Lung microvascular endothelial cell (primary cell): ENCODE results near the gene IWS1. TPM values are rescaled to one million over a fixed set of nuclear protein-coding genes. Genes with fewer than 3 reads are reported as not detected.
"Not testable (repeated sequence)": the region's sequence is repeated elsewhere in the genome, so short reads cannot be mapped to it uniquely, and the experiment has no call there.

Experiments used
- DNase-seq, 2 donors: peaks; one replicate each; pipeline versions ENCODE4 v3.0.0 to v3.0.0-alpha.2; 2010; ENCODE audit warnings: low read depth in 2 of 2
- total RNA-seq: library from RNA; depleted of rRNA; stranded (reverse); fragments of >200 nt; gene quantifications from 2 replicates; pipeline ENCODE4 v1.2.1, GENCODE V29; 2014

IWS1 gene
- total RNA-seq, 1 donor from 2014 or later, result 32.1 TPM

DNA sequence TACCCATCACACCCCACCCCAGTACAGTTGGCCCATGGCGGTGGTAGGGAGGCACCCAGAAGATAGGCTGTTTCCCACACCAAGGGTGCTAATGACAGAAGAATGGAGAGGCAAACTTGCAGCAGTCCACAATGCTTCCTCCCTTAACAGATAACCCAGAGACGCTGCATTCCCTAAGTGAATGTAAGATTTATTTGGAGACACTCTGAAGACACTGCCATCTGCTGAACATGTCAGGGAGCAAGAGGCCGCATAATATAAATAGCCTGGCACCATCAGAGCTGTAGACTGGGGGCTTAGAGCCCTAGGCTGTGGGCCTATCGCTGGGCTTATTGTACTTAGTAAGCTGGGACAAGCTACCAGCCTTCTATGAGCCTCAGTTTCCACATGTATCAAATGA is 2.2 kb upstream of the IWS1 start:
- no peak for DNase-seq

GRCh38 chr2:127527001-127527804 is 914 bp upstream of the IWS1 start:
- DNase-seq, result peak in 1 of 2 donors; percentile 47

DNA sequence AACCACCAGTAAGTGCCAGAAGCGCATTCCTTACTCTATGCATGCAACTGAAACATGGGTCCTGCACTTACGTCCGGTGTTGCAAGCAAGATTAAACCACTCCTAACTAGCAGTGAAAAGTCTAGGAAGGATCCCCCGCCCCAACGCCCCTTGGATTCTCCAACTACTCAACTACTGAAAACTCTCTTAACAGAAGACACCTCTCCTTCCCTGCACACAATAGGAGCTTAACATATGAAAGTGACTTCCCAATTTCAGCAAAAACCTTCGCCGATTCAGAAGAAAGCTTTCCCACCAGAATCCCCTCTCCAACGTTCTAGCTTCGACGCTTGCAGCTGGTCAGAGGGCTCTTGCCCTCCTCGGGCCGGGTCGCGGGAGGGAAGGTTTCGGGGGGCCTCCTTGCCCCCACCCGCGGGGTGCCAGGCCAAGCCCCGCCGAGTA is 578 bp downstream of the IWS1 start:
- DNase-seq, result peak; percentile 45 to 58

- not testable (repeated sequence) for DNase-seq
Observed at GRCh38 chr2:127524198-127524834, 2.0 kb downstream of the IWS1 start.

- DNase-seq, result no peak
Observed at GRCh38 chr2:127523269-127523939, 2.9 kb downstream of the IWS1 start.

- no peak for DNase-seq
Observed at GRCh38 chr2:127520424-127520823, 5.9 kb downstream of the IWS1 start.

GRCh38 chr2:127517465-127517864 is 8.8 kb downstream of the IWS1 start:
- DNase-seq, result no peak

GRCh38 chr2:127516041-127516762 is 10.1 kb downstream of the IWS1 start:
- no peak for DNase-seq

GRCh38 chr2:127515383-127515915 is 10.8 kb downstream of the IWS1 start:
- DNase-seq, result no peak

DNA sequence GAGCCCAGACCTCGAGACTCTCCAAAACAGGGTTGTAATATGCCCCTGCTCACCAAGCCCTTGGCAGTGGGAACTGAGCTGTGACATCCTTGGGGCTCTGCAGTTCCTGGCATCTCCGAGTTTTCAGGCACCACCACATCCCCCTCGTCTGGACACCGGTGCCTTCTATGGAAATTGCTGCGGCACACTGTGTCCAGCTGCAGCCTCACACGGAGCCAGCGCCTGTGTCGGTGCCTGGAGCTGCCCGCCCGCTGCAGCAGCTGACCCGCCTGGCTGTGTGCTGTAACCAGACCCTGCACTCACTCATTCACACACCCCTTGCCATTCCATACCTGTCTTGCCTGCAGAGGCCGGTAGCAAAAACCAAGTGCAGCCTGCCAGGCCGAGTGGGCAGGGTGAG is 11.8 kb downstream of the IWS1 start:
- DNase-seq, result no peak

GRCh38 chr2:127514076-127514475 is 12.2 kb downstream of the IWS1 start:
- no peak for DNase-seq

- DNase-seq, result no peak
Observed at GRCh38 chr2:127512362-127512761, 13.9 kb downstream of the IWS1 start.

GRCh38 chr2:127511917-127512316 is 14.4 kb downstream of the IWS1 start:
- peak in 1 of 2 donors; percentile 51 for DNase-seq

DNA sequence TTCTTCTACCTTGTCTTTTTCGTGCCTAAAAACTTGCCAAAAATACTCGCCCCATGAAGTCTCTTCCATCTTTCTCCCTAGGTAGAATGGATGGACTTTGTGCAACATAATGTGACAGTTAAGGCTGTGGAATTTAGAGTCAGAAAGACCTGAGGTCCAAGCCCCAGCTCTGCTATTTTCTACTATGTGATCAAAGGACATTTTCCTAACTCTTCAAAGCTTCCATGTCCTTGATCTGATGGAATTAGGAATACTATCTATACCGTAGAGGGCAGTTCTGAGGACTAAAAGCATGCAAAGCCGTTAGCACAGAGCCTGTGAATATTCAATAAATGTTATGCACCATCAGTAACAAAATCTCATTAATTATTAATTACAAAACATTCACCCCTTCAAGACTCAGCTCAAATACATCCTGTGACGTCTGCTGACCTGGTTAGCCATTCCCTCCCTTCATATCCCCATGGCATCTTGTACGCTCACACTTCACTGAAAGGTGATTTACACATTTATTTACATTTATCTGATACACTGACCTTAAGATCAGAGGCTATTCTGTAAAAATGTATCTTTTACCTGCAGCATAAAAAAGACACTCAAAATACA is 15.1 kb downstream of the IWS1 start:
- no peak for DNase-seq

DNA sequence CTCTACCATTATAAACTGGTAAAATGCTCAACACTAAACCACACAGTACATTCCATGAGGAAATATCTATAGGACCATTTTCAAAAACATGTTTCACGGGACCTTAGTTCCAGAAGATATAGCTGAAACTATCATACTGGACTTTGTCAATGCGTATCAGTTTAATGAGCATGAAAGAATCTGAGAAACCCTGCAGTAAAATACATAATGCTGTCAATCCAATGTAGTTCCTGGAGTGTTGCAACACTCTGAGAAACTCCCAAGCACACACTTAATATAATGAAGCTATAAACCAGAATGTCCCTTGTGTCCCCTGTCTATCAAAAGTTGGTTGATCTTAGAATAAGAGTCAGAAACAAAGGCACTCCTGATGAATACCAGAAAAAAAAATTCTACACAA is 16.2 kb downstream of the IWS1 start:
- DNase-seq, result no peak

- DNase-seq, result peak; percentile 72 to 94
Observed at GRCh38 chr2:127508631-127509034, 17.7 kb downstream of the IWS1 start.

DNA sequence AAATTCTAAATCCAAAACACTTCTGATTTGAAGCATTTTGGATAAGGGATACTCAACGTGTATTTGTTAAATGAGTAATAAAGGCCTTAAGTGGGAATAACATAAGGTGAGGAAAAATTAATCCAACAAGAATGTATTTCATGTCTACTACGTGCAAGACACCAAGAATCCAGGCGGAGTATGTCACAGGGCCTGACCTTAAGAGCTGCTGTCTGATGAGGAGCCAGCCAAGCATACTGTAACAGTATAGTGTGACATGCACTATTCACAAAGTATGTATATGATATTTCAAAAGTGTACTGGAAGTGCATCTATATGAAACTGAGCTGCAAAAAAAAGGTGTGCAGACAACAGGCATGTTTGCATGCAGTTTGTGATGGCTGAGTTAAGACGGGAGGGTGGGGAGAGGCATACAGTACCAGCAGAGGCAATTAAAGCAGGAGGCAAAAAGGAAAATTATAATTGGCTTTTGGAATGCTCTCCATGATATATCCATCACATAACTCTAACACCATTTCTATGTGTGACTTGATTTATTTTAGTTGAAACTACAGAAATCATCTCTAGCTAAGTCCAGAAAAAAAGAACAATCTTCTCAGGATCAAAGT is 18.2 kb downstream of the IWS1 start:
- peak in 1 of 2 donors; percentile 14 for DNase-seq

- DNase-seq, result no peak
Observed at GRCh38 chr2:127506510-127506909, 19.8 kb downstream of the IWS1 start.

DNA sequence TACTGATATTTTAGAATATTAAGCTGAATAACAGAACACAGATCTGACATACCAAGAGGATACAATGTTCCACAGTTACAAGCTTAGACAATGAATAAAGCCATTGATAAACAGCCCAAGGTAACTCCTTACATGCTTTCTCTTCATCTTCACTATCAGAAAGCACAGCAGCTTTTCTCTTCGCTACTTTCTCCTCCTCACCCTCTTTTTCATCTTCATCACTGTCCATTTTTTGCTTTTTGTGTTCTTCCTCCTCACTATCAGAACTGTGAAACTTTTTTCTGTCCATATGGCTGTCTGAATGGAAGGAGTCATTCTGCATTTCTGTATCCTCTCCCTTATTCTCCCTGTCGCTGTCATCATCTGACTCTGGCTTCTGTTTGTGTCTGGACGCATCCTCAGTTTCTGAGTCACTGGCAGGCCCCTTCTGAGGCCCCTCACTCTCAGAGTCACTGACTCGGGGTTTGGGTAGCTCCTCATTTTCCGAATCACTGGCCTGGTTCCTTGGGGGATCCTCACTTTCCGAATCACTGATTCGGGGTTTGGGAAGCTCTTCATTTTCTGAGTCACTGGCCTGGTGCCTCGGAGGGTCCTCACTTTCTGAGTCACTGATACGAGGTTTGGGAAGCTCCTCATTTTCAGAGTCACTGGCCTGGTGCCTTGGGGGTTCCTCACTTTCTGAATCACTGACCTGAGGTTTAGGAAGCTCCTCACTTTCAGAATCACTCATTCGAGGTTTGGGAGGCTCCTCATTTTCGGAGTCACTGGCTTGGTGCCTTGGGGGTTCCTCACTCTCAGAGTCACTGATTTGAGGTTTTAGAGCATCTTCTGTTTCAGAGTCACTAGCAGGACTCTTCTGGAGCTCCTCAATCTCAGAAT is 21.5 kb downstream of the IWS1 start:
- no peak for DNase-seq

- no peak for DNase-seq
Observed at GRCh38 chr2:127503491-127503890, 22.8 kb downstream of the IWS1 start.
